ENCODE results near the gene PALM3. TPM values are rescaled to one million over a fixed set of nuclear protein-coding genes. Genes with fewer than 3 reads are reported as not detected.
A peak's percentile ranks its signal among the peaks of the same experiment; 100 is the strongest.

The PALM3 gene
- total RNA-seq, 4 donors from 2014 or later = 0.30 to 2.7 (median 0.53) TPM

GRCh38 chr19:14093117-14093823 is 31.4 kb upstream of the PALM3 start:
- WGBS, 2 donors = 94 to 97% methylated on average over 9 of the region's 9 CpGs
- peaks cover 0 to 18% (median 6%) of the 10 kb centered on the region in 4 donors for H3K4me1 ChIP-seq
- no peak for TF ChIP-seq CTCF (IDR thresholded peaks at IDR 0.05)
- TF ChIP-seq POLR2A (IDR thresholded peaks at IDR 0.05) = no peak
- no peak for TF ChIP-seq EP300 (IDR thresholded peaks at IDR 0.05)
- H3K36me3 ChIP-seq = peaks cover 0 to 49% (median 0%) of the 10 kb centered on the region in 3 donors
- H3K27me3 ChIP-seq = no peaks in the 10 kb centered on the region
- H3K27ac ChIP-seq = no peak overlapping the region
- H3K9me3 ChIP-seq = peaks cover 0 to 11% (median 3%) of the 10 kb centered on the region in 4 donors
- no peak overlapping the region for H3K4me3 ChIP-seq
- no peak for DNase-seq (ENCODE audit: low spot score in 2 of 2)

GRCh38 chr19:14091813-14092462 is 30.1 kb upstream of the PALM3 start:
- peaks cover 0 to 49% (median 0%) of the 10 kb centered on the region in 3 donors for H3K36me3 ChIP-seq
- H3K27me3 ChIP-seq = no peaks in the 10 kb centered on the region
- H3K4me3 ChIP-seq = peak overlapping the region; percentile 53 to 95 (median 78)
- H3K4me1 ChIP-seq = peaks cover 0 to 22% (median 6%) of the 10 kb centered on the region in 4 donors
- TF ChIP-seq CTCF (IDR thresholded peaks at IDR 0.05) = no peak
- TF ChIP-seq EP300 (IDR thresholded peaks at IDR 0.05) = no peak
- TF ChIP-seq POLR2A (IDR thresholded peaks at IDR 0.05) = no peak
- peak overlapping the region; percentile 87 to 95 (median 92) for H3K27ac ChIP-seq
- no peak for DNase-seq (ENCODE audit: low spot score in 2 of 2)
- WGBS, 2 donors = 14 to 18% methylated on average over 15 of the region's 15 CpGs
- H3K9me3 ChIP-seq = peaks cover 0 to 11% (median 3%) of the 10 kb centered on the region in 4 donors

- H3K9me3 ChIP-seq = peaks cover 0 to 11% (median 3%) of the 10 kb centered on the region in 4 donors
- peak in 1 of 2 donors; percentile 39 for TF ChIP-seq EP300 (IDR thresholded peaks at IDR 0.05)
- peak in 2 of 5 experiments; percentile 19 to 21 for TF ChIP-seq CTCF (IDR thresholded peaks at IDR 0.05)
- TF ChIP-seq POLR2A (IDR thresholded peaks at IDR 0.05) = peak; percentile 37 to 75
- H3K27ac ChIP-seq = peak overlapping the region; percentile 87 to 95 (median 92)
- no peaks in the 10 kb centered on the region for H3K27me3 ChIP-seq
- DNase-seq (ENCODE audit: low spot score in 2 of 2) = peak; percentile 14 to 59
- H3K36me3 ChIP-seq = peaks cover 0 to 47% (median 0%) of the 10 kb centered on the region in 3 donors
- peak overlapping the region; percentile 53 to 95 (median 78) for H3K4me3 ChIP-seq
- peaks cover 0 to 22% (median 6%) of the 10 kb centered on the region in 4 donors for H3K4me1 ChIP-seq
- WGBS, 2 donors = 1% methylated on average over 11 to 18 of the region's 72 CpGs
Observed at GRCh38 chr19:14091081-14091812, 29.4 kb upstream of the PALM3 start.

- TF ChIP-seq CTCF (IDR thresholded peaks at IDR 0.05) (no peak), POLR2A (IDR thresholded peaks at IDR 0.05) (no peak), EP300 (IDR thresholded peaks at IDR 0.05) (no peak)
- whole genome bisulfite sequencing, 2 donors = 0 to 1% methylated on average over 15 to 33 of the region's 65 CpGs
- H3K9me3 ChIP-seq = peaks cover 0 to 11% (median 3%) of the 10 kb centered on the region in 4 donors
- H3K27me3 ChIP-seq = no peaks in the 10 kb centered on the region
- DNase-seq (ENCODE audit: low spot score in 2 of 2) = peak; percentile 86 to 89
- peaks cover 0 to 22% (median 6%) of the 10 kb centered on the region in 4 donors for H3K4me1 ChIP-seq
- H3K36me3 ChIP-seq = peaks cover 0 to 43% (median 0%) of the 10 kb centered on the region in 3 donors
- peak within 1 kb of the TSS; percentile 87 to 95 (median 92) for H3K27ac ChIP-seq
- H3K4me3 ChIP-seq = peak within 1 kb of the TSS; percentile 53 to 95 (median 78)
Observed at GRCh38 chr19:14090509-14091080, 28.7 kb upstream of the PALM3 start, which contains the start of gene SAMD1. SAMD1 (minus strand) TSS chr19:14090751.

Data from tibial nerve (tissue), 4 donors.